Mesothelial cell of epicardium (in vitro differentiated cells): ENCODE data around the gene RAB36. TPM values are rescaled to one million over a fixed set of nuclear protein-coding genes. Genes with fewer than 3 reads are reported as not detected.

ENCODE experiments used
- DNase-seq, 2 experiments: peaks; one replicate each; pipeline ENCODE4 v3.0.0; 2021; ENCODE audit warnings: low spot score in 2 of 2; ENCODE audit not compliant: unreplicated experiment in 2 of 2
- H3K27ac Mint-ChIP-seq: 2 replicates; pipeline ENCODE4 v1.8.0; 2021; ENCODE audit warnings: mixed read lengths
- H3K27me3 Mint-ChIP-seq: 2 replicates; pipeline ENCODE4 v1.8.0; 2021; ENCODE audit warnings: low read depth, mixed read lengths
- H3K36me3 Mint-ChIP-seq: 2 replicates; pipeline ENCODE4 v1.8.0; 2021; ENCODE audit warnings: mixed read lengths
- H3K4me1 Mint-ChIP-seq: 2 replicates; pipeline ENCODE4 v1.8.0; 2021; ENCODE audit warnings: mixed read lengths
- H3K4me3 Mint-ChIP-seq: 2 replicates; pipeline ENCODE4 v1.8.0; 2021; ENCODE audit warnings: mild to moderate bottlenecking, moderate library complexity, mixed read lengths
- H3K9me3 Mint-ChIP-seq: 2 replicates; pipeline ENCODE4 v1.8.0; 2021; ENCODE audit warnings: mixed read lengths
- total RNA-seq: library from RNA; stranded (reverse); gene quantifications from 3 replicates; pipeline ENCODE4 v1.2.1, GENCODE V29; 2021
- TF ChIP-seq, protein P1 (sequence below): fragments of 200-600 bp; sonication (generic); IDR thresholded peaks from one replicate; pipeline ENCODE4 v1.5.0; 2021; ENCODE audit warnings: antibody characterized with exemption; ENCODE audit not compliant: unreplicated experiment

The RAB36 gene
- total RNA-seq, 1 donor from 2014 or later = 6.4 TPM

DNA sequence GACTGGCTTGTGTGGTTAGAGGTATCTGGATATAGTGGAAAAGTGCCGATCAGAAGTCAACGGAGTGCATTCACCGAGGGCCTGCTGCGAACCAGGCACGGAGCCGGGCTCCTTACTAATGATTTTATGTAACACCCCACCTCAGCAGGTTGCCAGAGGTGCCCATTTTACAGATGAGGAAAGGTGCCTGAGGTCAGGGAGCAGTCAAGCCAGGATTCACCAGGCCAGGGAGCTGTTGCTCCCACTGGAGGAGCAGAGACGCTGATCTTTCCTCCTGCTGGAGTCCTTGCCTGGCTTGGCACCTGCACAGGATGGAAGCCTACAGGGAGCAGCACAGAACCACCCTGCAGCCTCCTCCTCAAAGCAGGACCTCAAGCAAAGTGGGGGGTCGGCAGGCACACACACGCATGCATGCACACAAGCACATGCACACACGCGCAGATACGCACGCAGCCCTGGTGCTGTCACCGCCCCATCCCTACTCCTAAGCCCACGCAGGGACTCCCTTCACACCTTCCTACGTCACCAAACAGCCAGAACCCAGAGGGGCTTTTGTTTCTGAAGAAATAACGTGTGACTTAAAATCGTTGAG lies 19.7 kb upstream of the RAB36 start:
- no peaks in the 10 kb centered on the region for H3K36me3 Mint-ChIP-seq
- TF ChIP-seq, protein P1, sequence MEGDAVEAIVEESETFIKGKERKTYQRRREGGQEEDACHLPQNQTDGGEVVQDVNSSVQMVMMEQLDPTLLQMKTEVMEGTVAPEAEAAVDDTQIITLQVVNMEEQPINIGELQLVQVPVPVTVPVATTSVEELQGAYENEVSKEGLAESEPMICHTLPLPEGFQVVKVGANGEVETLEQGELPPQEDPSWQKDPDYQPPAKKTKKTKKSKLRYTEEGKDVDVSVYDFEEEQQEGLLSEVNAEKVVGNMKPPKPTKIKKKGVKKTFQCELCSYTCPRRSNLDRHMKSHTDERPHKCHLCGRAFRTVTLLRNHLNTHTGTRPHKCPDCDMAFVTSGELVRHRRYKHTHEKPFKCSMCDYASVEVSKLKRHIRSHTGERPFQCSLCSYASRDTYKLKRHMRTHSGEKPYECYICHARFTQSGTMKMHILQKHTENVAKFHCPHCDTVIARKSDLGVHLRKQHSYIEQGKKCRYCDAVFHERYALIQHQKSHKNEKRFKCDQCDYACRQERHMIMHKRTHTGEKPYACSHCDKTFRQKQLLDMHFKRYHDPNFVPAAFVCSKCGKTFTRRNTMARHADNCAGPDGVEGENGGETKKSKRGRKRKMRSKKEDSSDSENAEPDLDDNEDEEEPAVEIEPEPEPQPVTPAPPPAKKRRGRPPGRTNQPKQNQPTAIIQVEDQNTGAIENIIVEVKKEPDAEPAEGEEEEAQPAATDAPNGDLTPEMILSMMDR = no peak
- H3K9me3 Mint-ChIP-seq = no peaks in the 10 kb centered on the region
- no peak overlapping the region for H3K4me3 Mint-ChIP-seq
- DNase-seq = no peak
- H3K27me3 Mint-ChIP-seq = peaks cover 2% of the 10 kb centered on the region
- no peak overlapping the region for H3K27ac Mint-ChIP-seq
- H3K4me1 Mint-ChIP-seq = peaks cover 4% of the 10 kb centered on the region

DNA sequence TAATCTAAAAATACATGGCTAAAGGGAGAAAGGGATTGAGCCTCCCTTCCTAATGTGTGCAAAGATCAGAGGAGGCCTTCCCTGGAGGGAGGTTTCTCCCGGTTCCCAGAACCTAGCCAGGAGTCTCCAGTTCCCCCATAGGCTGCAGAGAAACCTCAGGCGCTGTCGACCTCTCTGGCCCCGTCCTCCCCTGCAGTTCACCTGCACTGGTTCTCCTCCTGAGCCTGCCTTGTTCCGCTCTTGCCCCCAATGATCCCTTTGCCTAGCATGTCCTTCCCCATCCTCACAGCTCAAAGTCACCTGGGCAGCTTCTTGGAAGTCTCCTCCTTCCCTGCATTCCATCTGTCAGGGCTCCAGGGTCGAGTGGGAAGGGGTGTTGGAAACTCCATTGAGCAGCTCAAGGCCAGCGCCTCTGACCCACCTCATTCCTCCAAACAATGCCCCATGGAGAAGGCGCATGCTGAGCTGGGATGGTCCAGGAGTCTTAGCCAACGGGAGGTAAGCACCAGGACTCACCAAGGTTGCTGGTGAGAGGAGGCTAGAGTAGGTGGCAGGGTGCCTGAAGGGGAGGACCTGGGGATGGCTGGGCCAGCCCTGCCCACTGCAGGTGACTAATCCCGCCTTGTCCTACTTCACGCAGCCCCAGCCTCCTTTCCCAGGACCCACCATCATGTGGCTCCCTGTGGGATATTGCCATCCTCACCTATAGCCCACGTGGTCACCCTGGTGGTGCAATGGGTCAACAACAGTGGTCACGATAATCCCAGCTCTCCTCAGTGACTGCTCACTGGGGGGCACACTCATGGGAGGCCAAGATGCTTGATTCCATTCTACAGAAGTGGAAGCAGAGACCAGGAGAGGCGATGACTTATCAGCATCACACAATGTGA lies 18.9 kb upstream of the RAB36 start:
- H3K9me3 Mint-ChIP-seq = no peaks in the 10 kb centered on the region
- H3K36me3 Mint-ChIP-seq = no peaks in the 10 kb centered on the region
- peaks cover 4% of the 10 kb centered on the region for H3K4me1 Mint-ChIP-seq
- no peak overlapping the region for H3K27ac Mint-ChIP-seq
- H3K4me3 Mint-ChIP-seq = no peak overlapping the region
- no peak for DNase-seq
- peaks cover 2% of the 10 kb centered on the region for H3K27me3 Mint-ChIP-seq
- TF ChIP-seq, protein P1 = no peak

DNA sequence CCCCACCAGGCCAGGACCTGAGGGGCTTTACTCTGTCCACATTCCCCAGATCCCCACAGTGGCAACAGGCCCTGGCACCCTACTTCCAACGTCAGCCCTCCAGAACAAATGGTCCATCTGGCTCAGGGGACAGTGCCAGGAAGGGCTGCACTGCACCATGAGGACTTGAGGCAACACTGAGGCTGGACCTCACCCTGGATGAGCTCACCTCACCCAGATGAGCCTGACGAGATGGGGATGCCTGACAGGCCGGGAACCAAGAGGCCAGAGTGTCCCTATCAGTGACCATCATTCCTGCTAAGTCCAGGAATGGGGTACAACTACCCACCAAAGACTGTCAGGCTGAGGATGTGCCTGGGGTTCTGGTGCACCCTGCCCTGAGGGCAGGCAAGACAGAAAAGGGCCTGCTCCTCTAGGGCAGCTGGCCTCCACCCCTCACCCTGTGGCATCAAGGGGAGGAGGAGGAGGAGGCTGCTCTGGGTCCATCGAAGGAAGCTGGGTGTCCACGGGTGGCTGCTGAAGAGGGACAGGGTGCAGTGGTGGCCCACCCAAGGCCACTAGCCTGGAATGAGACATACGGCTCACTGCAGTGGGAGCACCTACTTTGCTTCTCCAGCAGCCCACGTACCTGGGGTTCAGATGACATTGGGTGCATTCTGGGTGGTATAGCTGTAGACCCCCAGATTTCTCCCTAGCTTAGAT lies 18.1 kb upstream of the RAB36 start:
- no peak overlapping the region for H3K4me3 Mint-ChIP-seq
- H3K4me1 Mint-ChIP-seq = peaks cover 4% of the 10 kb centered on the region
- no peak for DNase-seq
- peaks cover 2% of the 10 kb centered on the region for H3K27me3 Mint-ChIP-seq
- TF ChIP-seq, protein P1 = no peak
- H3K36me3 Mint-ChIP-seq = no peaks in the 10 kb centered on the region
- no peaks in the 10 kb centered on the region for H3K9me3 Mint-ChIP-seq
- H3K27ac Mint-ChIP-seq = no peak overlapping the region

DNA sequence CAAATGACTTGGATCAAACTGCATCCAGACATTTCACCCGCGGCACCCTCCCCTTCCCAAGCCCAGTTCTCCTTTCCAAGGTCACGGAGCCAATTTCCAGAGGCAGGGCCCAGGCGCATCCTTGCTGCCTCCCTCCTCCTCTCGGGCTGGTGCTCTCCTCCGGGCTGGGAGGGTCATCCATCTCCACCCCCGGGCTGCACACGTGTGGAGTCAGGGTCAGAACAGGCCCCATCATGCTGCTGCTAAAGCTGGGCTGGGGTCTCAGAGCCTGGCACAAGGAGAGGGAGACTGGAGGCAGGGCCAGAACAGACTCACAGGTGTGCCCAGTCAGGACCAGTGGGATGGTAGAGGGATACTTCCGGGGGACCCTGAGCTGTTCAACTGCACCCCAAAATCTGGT lies 17.5 kb upstream of the RAB36 start:
- Mint-ChIP-seq H3K9me3 (no peaks in the 10 kb centered on the region), H3K27me3 (peaks cover 2% of the 10 kb centered on the region), H3K4me3 (no peak overlapping the region), H3K4me1 (peaks cover 4% of the 10 kb centered on the region), H3K27ac (no peak overlapping the region), H3K36me3 (no peaks in the 10 kb centered on the region)
- DNase-seq = no peak
- TF ChIP-seq, protein P1 = no peak

DNA sequence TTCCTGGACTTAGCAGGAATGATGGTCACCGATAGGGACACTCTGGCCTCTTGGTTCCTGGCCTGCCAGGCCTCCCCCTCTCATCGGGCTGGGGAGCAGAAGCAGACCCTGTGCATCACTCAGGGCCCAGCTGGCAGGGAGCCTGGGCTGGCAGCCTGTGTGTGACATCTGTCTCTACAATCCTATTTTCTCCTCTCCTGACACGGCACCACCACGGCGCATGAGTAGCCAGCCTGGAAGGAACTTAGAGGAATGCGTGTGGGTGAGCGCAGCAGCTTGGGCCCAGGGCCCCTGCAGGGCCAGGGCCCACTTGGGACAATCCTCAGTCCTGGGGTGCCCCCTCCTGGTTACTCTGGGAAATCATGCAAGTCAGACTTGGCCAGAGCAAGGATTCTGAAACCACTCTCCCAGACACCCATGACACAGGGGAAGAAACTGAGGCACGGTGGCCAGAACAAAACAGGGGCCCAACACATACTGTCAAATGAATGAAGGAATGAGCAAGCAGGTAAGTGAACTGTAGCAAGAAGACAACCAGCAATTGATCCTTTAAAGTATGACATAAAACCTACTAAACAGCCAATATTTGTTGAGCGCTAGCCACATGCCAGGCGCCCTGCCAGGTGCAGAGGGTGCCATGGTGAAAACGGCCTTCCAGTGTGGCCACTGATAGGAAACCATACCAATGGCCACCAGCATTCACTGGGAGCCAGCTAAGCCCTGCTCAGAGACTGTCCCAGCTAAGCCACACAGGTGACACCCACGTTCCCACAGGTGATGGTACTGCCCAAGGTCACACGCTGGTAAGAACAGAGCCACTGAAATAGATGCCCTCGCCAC lies 16.8 kb upstream of the RAB36 start:
- Mint-ChIP-seq H3K36me3 (no peaks in the 10 kb centered on the region), H3K27ac (no peak overlapping the region), H3K9me3 (no peaks in the 10 kb centered on the region), H3K4me3 (no peak overlapping the region), H3K4me1 (peaks cover 4% of the 10 kb centered on the region), H3K27me3 (peaks cover 2% of the 10 kb centered on the region)
- peak; percentile 63 to 91 for DNase-seq
- TF ChIP-seq, protein P1 = peak; percentile 80
